ENCODE results near the gene SAP30. TPM values are rescaled to one million over a fixed set of nuclear protein-coding genes. Genes with fewer than 3 reads are reported as not detected.

SAP30 gene
- total RNA-seq, 1 donor = 21.4 TPM

DNA sequence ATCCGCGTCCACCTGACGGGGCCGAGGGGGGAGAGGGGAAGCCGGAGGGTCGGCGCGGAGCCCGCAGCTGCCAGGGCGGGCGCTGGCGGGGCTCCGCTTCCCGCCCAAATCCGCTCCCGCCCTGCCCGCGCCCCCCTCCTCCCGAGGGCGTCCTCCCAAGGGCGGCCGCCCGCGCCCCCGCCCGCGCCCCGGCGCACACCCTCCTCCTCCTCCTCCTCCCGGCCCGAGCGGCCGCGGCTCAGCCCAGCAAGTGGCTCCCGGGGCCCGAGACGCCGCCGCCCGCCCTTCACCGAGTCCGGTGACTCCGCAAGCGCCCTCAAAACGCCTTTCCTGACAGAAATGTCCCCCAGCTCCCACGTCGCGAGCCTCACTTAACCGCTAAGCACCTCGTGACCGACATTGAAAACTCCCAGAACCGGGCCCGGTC lies 37.1 kb upstream of the SAP30 start:
- peak overlapping the region; percentile 94 for H3K4me3 ChIP-seq (ENCODE audit: low read depth, low read length)
- no peak for DNase-seq (ENCODE audit: low read depth)
- no peak for TF ChIP-seq CTCF (IDR thresholded peaks at IDR 0.05; ENCODE audit: insufficient read depth, low read length)

- no peak for TF ChIP-seq CTCF (IDR thresholded peaks at IDR 0.05; ENCODE audit: insufficient read depth, low read length)
- peak; percentile 100 for DNase-seq (ENCODE audit: low read depth)
- peak within 1 kb of the TSS; percentile 94 for H3K4me3 ChIP-seq (ENCODE audit: low read depth, low read length)
Measured at GRCh38 chr4:173334085-173334890, 36.5 kb upstream of the SAP30 start, which contains the start of gene HMGB2. TSS of gene HMGB2 (minus strand) at chr4:173334358. CDS start at chr4:173333649, 709 bp downstream.

GRCh38 chr4:173334891-173335752 lies 35.6 kb upstream of the SAP30 start:
- no peak for TF ChIP-seq CTCF (IDR thresholded peaks at IDR 0.05; ENCODE audit: insufficient read depth, low read length)
- peak; percentile 67 for DNase-seq (ENCODE audit: low read depth)
- peak overlapping the region; percentile 85 for H3K4me3 ChIP-seq (ENCODE audit: low read depth, low read length)

DNA sequence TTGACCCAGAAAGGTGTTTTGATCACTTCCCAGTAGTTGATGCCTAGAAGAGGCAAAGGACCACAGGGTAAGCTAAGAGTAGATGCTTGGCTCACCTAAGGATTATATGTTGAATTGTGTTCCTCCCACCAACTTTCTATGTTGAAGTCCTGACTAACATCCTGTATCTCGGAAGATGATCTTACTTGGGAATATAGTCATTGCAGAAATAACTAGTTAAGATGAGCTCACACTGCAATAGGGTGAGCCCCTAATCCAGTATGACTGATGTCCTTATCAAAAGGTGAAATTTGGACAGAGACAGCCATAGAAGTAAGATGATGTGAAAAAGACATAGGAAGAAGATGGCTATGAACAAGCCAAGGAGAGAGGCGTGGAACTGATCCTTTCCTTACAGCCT lies 33.3 kb upstream of the SAP30 start:
- DNase-seq (ENCODE audit: low read depth) = no peak
- H3K4me3 ChIP-seq (ENCODE audit: low read depth, low read length) = no peak overlapping the region
- no peak for TF ChIP-seq CTCF (IDR thresholded peaks at IDR 0.05; ENCODE audit: insufficient read depth, low read length)

DNA sequence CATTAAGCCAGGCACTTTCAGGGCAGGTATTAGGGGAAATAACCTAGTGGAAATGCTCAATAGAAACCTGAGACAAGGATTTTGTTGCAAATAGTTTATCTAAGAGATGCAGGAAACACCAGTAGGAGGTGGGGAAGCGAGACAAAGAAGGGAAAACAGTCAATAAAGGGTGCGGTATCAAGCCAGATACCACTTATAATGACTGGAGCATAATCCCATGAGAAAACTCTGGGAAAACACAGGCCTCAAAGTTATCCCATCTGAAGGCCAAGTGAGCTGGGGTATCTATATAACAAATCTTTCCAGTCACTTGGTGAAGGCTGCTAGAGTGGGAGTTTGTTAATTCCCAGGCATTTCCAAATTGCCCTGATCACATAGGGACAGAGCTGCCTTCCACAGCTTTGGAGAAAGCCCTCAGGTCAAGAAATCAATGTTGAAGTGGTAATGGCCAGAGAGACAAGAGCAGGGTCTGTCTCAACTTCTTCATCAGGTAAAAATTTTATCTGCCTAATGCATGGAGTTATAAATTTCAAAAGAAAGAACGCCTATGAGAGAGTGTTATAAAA lies 26.8 kb upstream of the SAP30 start:
- no peak for TF ChIP-seq CTCF (IDR thresholded peaks at IDR 0.05; ENCODE audit: insufficient read depth, low read length)
- H3K4me3 ChIP-seq (ENCODE audit: low read depth, low read length) = no peak overlapping the region
- no peak for DNase-seq (ENCODE audit: low read depth)

- DNase-seq (ENCODE audit: low read depth) = no peak
- H3K4me3 ChIP-seq (ENCODE audit: low read depth, low read length) = no peak overlapping the region
- TF ChIP-seq CTCF (IDR thresholded peaks at IDR 0.05; ENCODE audit: insufficient read depth, low read length) = no peak
Measured at GRCh38 chr4:173345648-173346047, 25.1 kb upstream of the SAP30 start.
